NCI-H2081 treated with DMSO at 0.1 percent for 48 hours (cell line): Measurements from ENCODE around the gene ZNF664.
"Not testable (repeated sequence)": the region's sequence is repeated elsewhere in the genome, so short reads cannot be mapped to it uniquely, and the experiment has no call there.

Experiments used
- DNase-seq: peaks from one replicate; lab custom pipeline; 2025; lab: John Stamatoyannopoulos, UW

ZNF664 gene

DNA sequence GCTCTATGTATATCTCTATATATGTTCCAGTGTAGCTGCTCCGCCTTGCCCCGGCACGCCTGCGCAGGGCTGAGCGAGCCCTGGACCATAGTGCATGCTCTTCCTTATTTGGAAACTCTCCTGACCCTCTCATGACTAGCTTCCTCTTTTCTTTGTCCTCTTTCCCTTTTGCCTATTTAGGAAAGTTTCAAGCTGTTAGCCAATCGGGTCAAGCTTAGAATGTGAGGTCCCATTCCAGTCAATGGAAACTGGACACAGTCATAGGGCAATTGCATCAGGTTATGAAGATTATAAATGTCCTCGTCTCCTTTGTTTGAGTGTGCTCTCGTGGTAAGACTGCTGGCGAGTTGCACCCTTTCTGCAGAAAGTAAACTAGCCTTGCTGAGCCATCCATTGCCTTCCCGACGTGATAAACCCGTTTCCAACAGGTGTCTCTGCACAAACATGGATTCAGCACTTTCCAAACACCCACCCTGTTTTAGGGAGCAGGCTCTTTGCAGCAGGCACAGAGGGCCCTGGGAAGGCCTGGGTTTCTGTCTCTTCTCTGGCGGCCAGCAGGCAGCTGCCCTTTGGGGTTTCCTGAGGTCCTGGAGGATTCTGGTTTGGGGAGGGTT lies 31.3 kb upstream of the ZNF664 start:
- no peak for DNase-seq

DNA sequence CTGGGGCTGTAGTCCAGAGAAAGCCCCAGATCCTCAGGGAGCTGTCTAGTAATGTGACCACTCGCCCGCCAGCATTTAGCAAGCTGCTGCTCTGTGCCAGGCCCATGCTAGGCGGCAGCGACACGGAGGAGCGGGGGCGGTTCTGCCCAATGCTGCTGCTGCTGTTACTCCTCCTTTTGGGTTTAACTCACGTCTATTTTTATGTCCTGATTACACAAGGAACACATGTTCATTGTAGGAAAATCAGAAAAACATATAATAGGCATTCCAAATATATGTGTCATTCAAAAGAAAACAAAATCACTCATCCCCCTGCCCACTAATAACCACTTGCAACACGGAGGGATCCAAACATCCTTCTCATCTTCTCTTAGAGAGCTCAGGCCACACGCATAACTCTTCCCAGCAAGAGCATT lies 30.8 kb upstream of the ZNF664 start:
- DNase-seq = no peak

DNA sequence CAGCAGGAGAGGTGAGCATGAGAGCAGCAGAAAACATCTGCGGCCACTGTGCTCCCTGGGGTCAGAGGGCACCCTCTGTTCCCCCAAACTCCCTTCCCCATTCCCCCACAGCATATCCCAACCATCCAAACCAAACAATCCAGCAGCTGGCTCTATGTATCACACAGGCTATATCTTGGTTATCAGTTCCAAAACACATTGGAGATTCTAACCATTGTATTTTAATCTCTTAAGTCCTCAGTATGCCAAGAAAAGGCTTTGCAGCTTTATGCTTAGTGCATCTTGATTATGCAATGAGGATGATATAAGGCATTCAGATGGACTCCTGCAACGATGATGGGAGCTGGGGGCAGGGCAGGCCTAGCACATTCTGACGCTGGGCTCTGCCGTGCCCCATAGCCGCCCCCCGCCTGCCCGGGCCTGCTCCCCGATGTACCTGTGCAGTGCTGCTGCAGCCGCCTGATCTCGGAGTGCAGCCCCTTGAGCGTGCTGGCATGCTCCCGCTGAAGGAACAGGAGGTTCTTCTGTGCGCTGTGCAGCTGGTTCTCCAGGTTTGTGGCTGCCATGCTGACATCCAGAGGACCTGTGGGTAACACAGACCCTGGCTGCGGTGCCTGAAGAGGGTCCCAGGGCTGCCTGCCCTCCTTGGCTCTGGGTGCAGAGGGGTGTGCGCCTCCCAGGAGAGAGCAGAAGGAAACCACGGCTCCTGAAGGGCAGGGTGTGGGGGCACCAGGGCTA lies 29.9 kb upstream of the ZNF664 start:
- DNase-seq = no peak

DNA sequence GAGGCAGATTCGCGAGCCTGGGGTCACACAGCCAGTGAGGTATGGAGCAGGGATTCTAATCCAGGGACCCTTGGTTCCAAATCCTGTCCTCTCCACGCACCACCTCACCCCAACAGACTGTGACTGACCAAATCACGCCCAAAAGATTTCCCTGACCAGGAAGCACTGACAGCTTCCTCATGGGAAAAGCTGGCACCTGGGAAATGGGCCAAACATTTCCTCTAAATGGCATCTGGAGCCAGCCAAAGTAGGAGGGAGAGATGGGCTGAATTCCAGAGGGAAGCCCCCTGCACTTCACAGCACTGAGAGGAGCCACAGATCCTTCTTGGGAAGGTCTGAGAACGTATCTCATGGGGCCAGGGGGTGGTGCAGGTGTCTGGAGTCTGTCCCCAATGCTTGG lies 29.2 kb upstream of the ZNF664 start:
- DNase-seq = no peak

DNA sequence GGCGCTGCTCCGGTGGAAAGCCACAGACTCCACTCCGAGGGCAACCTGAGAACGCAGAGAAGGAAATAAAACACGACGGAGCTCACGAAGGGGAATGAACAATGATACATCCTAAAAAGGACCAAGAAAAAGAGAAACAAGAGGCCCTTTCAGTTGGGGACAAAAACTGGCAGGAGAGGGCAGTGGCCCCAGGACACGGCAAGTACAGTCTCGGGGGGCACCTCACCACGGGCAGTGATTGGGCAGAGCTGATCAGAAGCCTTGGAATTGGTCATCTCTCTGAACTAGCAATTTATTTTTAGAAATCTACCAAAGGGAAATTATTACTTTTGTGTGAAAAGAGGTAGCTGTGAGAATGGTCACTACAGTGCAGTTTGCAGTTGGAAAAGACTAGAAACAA lies 28.3 kb upstream of the ZNF664 start:
- no peak for DNase-seq

DNA sequence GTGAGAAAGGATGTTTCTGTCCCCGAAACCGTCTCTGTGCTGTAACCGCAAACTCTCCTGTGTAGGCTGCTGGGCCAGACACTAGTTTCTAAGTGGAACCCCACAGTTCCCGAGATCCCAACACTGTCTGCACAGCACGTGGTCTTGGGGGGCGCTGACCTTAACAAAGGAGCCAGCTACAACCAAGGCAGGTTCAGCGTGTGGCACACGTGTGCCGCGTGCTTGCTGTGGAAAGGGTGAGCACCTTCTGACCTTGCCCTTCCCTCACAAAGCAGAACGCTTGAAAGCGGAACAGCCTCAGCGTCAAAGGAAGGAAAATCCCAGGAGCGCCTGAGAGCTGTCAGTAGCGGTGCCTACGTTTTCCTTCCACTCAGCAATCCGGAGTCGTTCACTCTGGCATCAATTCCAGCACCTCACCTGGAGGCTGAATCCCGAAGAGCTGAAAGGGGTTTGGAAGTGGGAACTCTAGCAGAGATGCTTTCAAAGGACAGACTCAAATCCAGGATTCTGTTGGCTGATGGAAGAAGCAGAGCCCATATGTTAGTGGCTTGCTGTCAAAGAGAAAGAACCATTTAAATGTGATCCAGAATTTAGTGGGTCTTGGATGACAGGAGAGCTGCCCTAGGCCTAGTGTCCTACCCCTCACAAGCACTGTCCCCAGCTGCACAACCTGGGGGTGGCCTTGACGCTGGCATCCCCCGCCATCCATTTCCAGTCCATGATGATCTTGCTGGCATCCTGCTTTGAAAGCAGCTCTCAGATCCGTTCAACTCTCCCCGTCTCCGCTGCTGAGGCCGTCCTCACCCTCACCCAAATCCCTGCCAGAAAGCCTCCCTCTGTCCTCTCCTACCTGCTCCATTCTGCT lies 27.5 kb upstream of the ZNF664 start:
- DNase-seq = no peak

DNA sequence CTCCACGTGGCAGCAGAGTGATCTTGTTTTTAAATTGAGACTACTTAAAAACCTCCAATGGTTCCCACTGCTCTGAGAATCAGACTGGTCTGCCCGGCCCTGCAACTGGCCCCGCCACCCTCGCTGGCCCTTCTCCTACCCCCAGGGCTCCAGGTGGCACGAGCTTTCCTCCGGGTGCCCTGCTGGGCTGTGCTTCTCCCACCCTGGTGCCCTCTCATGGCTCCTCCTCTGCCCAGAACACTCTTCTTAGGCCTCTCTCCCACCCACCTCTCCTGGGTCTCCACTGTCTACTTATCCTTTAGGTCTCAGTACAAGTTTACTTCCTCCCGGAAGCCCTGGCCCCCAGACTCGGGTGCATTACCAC lies 26.9 kb upstream of the ZNF664 start:
- DNase-seq = no peak

DNA sequence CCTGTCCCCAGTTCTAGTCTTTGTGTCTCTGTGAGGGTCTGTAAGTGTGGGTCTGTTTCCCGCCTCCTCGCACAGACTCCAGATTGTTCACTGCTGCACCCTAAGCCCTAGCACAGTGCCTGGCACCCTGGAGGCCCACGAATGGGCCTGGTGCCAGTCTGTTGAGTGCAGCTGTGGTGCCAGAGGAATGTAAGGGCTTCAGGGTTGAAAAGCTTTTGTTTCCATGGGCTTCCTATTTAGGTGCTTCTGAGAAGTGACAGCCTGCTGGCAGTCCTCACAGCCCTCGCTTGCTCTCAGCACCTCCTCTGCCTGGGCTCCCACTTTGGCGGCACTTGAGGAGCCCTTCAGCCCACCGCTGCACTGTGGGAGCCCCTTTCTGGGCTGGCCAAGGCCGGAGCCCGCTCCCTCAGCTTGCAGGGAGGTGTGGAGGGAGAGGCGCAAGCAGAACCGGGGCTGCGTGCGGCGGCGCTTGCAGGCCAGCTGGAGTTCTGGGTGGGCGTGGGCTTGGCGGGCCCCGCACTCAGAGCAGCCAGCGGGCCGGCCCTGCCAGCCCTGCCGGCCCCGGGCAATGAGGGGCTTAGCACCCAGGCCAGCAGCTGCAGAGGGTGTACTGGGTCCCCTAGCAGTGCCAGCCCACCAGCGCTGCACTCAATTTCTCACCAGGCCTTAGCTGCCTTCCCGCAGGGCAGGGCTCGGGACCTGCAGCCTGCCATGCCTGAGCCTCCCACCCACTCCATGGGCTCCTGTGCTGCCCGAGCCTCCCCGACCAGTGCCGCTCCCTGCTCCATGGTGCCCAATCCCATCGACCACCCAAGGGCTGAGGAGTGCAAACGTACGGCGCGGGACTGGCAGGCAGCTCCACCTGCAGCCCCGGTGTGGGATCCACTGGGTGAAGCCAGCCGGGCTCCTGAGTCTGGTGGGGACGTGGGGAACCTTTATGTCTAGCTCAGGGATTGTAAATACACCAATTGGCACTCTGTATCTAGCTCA lies 26.2 kb upstream of the ZNF664 start:
- not testable (repeated sequence) for DNase-seq

DNA sequence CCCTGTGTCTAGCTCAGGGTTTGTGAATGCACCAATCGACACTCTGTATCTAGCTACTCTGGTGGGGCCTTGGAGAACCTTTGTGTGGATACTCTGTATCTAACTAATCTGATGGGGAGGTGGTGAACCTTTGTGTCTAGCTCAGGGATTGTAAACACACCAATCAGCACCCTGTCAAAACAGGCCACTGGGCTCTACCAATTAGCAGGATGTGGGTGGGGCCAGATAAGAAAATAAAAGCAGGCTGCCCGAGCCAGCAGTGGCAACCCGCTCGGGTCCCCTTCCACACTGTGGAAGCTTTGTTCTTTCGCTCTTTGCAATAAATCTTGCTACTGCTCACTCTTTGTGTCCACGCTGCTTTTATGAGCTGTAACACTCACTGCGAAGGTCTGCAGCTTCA lies 25.5 kb upstream of the ZNF664 start:
- not testable (repeated sequence) for DNase-seq

DNA sequence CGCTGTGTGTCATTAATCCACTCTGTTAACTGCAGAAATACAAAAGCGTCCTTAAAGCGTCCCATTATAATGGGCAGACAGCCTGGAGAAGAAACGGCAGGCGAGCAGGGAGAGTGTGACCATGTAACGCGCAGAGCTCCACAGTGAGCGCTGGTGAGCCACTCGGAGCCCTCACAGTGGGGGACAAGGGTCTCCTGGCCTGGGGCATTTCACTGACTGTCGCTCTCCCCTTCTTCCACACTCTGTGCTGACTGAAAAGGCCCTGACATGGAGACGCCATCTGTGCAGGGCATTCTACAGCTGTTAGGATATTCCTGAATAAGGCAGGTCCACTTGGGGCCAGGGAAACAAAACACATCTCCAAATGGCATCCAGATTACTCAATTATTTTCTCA lies 24.6 kb upstream of the ZNF664 start:
- DNase-seq = no peak

DNA sequence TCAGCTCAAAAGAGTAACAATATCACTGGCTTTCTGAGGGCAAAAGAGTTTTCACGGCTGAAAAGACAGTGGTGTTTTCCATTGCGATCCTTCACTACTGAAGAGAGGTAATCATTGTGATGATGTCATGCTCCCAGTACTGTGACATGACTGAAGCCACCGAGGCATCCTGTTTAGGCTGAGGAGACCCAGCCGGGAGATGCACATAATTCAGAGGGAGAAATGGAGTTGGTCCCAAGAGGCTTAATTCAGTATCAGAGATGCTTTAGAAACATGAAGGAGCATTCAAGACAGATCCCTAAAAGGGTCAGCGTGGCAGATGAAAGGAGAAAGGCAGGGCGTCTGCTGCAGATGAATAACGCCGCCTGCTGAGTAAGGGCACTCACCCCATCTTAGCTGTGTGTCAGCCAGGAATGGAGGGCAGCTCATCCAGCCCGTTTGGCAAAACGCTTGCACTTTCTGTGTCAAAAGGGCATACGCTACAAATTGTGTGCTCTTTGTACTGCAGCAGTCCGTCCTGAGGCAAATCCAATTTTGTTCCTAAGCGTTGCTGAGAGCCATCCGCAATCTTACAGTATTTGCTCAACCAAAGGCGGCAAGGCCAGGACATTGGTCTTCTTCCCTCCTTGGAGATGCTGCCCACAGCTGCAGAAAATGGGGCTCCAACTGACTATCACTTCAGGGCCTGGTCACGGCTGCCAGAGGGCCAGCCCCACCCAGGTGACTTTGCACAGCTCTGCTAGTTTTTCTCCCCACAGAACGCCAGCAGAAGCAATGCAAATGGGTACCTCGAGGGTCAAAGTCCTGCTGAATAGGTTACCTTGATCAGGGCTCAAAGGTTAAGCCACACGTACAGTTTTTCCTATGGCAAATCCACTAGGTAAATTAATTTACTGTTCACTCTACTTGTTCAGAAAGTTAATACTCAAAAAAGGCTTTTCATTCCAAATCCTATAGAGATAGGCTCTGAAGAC lies 23.9 kb upstream of the ZNF664 start:
- no peak for DNase-seq

DNA sequence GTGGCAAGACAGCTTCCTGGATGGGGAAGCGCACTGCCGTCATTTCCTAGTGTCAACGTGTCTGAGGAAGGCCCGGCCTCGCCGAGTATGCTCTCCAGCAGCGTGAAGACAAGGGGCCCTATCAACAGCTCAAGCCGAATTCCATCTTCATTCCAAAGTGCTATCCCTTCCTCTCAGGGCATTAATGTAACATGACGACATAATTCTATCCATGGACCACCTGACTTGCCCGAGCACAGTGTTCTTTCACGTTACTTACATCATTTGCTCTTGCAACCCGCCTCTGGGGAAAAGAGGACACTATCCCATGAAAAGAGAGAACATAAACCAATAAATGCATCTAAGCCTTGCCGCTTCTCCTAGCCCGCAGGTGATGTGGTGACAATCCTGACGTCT lies 23.2 kb upstream of the ZNF664 start:
- DNase-seq = no peak

DNA sequence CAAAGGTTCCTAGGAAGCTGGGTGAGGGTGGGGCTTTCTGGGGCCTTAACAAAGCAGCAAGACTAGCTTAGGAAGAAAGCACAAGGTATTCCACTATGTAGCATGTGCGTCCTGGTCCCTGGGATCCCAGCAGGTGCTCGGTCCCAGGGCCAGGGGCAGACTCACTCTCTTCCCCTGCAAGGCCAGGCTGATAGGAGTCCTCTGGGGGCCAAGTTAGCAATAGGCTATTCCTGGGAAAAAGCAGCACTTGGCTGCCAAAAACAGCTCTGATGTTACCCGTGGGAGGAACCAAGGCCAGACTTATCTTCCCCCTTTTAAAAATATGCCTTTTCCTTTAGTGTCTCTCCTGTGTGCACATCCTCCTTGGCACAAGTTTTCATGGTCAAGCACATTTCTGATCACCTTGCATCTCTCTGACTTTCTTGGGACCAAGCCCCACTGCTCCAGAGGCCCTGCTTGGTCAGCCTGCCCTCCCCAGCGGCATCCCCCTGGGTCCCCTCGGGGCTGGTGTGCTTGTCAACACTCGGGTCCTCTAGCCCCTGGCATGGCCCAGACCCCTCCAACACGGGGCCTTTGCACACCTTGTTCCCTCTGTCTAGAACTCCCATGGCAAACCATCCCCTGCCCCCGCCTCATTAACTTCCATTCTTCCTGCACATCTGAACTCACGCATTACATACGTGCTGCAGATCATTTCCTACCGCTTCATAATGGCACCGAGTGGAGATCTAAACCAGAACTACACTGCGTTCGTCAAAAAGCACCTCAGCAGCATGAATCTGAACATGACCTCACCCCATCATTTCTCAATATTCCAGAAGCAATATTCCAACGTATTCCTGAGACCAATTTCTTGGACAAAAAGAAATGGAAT lies 22.3 kb upstream of the ZNF664 start:
- no peak for DNase-seq

DNA sequence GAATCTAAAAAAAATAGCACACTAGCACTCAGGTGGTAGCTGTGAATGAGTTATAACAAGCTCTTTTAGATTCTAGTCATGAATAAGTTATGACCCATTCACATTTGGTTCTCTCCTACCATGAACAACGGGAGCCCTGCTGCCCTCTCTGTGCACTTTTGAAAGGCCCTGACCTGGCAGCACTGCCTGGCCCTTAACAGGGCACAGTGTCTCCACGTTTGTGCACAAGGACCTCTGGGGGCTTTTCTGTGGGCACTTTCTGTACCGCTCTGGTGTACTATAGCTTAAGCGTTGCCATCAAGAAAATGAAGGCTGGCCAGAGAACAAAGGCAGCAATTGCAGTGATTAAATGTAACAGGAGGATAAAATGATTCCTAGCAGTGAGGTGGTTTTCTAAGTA lies 21.5 kb upstream of the ZNF664 start:
- DNase-seq = no peak

DNA sequence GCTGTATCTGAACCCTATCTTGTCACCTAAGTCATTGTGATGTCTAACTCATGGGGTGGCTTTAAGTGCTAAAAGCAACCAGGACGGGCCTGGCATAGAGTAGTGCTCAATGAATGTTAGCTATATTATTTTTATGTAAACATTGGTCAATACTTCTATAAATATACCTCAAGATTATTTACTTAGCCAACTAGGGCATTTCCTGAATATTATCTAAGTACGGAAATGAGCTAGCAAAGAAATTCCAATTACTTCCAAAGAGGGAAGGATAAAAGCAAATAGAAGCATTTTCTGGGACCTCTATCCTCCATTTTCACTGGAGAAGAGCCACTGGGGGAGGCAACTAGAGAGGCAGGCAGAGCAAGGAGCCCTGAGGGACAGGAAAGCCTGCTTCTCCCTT lies 21.0 kb upstream of the ZNF664 start:
- DNase-seq = no peak

DNA sequence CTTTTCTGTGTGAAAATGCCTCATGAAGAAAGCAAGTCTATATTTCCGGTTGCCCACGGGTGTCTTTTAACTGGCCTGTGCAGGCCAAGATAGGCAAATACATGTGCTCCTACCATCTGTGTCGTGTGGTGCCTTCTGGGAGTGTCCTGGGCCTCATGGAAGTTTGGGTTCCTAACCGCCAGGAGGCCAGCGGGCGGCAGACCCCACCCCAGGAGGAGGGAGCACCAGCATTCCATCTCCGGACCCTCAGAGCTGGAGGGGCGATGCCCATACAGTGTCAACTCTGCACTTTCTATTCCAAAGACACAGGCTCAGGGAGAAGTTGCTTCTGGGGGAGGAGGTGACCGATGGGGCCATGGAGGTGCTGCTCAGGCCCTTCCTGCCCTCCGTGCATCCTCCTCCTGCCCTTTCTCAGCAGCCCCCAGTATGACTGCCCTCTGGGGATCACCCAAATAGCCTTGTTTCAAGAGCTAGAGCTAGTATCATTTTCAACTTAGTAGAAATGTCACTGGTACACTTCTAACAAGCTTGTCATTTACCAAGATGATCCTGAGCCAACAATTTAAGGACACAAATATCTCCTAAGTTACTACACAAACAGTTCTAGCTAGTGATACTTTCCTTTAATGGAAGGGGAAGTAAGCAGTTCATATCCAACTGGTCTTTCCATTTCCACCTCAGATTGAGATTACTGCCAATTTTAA lies 18.2 kb upstream of the ZNF664 start:
- no peak for DNase-seq

DNA sequence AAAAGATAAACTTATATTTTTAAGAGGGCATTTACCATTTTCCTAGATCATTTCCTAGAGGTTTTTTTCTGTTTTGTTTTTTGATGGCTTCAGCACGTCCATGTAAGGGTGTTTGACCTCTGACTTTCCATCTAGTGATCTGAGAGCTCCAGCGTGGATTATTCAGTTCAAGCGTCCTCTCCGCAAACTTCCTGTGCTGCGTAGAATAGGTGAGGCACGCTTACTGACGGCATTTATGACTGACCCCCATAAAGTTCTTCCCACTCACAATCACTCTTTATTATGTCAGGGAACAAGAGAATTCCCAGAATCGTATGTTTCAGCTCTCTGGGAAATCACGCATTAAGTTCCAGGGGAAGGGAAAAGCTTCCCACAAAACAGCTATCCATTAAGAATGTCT lies 16.8 kb upstream of the ZNF664 start:
- no peak for DNase-seq

DNA sequence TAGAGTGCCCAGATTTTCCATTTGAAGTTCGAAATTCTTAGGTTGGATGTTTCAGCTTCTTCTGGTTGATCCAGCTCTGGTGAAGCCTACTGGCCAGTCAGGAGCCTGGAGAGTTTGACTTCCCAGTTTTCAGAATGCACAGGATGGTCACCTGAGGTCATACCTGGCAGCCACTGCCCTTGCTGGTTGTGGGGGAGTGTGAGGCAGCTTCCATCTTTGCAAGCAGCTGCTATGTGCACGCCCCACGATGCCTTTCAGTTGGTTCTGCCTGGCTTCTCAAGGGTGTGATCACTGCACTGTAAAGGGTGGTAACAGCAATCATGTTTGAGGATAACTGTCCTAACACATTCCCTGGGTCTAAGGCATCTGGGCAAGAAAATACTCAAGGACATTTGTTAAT lies 15.8 kb upstream of the ZNF664 start:
- no peak for DNase-seq

DNA sequence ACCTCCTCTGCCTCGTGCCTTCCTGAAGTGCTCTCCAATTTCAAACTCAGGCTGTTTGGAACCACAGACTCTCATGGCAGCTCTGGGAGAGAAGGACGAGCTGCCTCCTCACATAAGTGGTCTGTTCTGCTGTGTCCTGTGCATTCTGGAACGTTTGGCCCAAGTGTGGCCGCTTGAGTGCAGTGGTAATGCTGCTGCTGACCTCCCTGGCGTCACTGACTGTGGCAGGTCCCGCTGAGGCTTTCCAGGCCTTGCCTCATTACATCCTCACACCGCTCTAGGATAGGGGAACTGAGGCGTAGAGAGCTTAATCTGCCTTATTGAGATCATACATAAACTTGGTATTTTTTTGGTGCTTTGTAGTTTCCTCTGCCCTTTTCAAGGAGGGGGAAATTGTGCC lies 14.6 kb upstream of the ZNF664 start:
- DNase-seq = no peak
